ENCODE results near the gene TERT.

The TERT gene

GRCh38 chr5:1215320-1216096, 79.4 kb downstream of the TERT start:
- no peak for DNase-seq

- no peak for DNase-seq
Measured at GRCh38 chr5:1214936-1215220, 80.0 kb downstream of the TERT start.

GRCh38 chr5:1214163-1214935, 80.5 kb downstream of the TERT start:
- no peak for DNase-seq

DNA sequence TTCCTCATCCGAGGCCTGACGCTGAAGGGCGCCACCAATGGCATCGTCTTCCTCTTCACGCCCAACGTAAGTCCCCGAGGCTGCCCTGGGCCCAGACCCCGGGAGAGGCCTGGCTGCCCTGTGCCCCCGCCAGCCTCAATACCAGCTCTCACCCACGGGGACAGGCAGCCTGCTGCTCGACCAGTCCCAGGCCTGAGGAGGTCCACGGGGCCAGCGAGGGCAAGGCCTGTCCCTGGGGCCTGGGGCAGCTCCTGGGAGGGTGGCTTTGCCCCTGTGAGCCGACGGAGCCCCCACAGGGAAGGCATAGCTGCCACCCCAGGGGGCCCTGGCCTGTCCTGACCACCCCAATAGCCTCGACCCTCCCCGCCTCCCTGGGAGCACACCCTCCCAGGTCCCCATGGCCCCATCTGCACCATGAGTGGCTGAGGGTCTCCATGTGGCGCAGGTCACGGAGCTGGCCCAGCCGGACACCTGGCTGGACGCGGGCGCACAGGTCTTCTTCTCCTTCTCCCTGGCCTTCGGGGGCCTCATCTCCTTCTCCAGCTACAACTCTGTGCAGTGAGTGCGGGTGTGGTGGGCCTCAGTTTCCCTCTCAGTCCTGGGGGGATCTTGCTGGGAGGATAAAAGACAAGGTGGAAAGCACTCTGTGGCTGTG, 81.2 kb downstream of the TERT start:
- no peak for DNase-seq

DNA sequence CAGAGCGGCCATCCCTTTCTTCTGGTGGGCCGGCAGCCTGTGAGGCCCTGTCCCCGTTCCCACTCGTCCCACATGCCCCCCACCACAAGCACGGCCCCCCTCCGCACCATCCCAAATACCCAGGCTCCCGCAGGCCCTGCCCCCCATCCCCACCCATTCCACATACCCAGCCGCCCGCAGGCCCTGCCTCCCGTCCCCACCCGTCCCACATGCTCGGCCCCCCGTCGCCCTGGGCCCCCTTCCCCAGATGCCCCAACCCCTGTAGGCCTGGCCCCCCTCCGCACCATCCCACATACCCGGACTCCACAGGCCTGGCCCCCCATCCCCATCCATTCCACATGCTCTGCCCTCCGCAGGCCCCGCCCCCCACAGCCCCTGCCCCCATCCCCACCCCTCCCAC, 82.0 kb downstream of the TERT start:
- DNase-seq, result no peak

- DNase-seq, result no peak
Measured at GRCh38 chr5:1212271-1212670, 82.6 kb downstream of the TERT start.

DNA sequence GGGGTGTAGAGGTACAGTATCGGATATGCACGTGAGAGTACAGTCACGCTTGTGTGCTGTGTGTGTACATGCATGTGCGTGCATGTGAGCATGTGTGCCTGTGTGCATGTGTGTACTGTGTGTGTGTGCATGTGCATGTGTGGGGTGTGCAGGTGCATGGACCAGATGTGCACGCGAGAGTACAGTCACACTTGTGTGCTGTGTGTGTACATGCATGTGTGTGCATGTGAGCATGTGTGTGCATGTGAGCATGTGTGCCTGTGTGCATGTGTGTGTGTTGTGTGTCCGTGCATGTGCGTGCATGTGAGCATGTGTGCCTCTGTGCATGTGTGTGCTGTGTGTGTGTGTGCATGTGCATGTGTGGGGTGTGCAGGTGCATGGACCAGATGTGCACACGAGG, 83.2 kb downstream of the TERT start:
- no peak for DNase-seq

GRCh38 chr5:1210832-1211251, 84.0 kb downstream of the TERT start:
- DNase-seq, result no peak

- no peak for DNase-seq
Measured at GRCh38 chr5:1209896-1210776, 84.7 kb downstream of the TERT start.

GRCh38 chr5:1209489-1209852, 85.4 kb downstream of the TERT start:
- no peak for DNase-seq

DNA sequence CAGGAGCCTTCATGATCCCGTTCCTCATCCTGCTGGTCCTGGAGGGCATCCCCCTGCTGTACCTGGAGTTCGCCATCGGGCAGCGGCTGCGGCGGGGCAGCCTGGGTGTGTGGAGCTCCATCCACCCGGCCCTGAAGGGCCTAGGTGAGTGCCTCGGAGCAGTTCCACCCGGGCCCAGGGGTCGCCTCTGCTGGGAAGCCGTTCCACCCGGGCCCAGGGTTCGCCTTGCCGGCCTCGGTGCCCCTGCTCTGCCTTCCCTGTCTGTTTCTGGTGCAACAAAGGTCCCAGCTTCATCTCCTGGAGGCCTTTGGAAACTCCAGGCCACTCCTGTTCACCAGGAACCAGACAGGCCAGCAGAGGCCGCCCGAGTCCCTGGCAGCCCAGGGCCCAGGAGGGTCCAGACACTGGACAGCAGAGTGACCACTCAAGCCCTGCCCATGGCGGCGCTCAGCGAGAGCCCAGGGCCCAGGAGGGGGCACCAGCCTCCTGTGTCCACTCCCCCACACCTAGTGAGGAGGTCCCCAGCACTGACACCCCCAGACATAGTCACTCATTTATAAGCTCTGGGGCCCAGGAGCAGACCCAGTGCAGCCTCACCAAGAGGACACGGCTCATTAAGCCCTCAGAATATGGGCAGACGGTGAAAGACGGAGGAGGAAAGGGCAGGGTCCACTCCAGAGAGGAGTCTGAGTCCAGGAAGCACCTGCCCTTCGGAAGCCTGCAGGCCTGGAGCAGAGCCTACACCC, 86.0 kb downstream of the TERT start:
- peak; percentile 62 for DNase-seq

- DNase-seq, result no peak
Measured at GRCh38 chr5:1208221-1208742, 86.6 kb downstream of the TERT start.

DNA sequence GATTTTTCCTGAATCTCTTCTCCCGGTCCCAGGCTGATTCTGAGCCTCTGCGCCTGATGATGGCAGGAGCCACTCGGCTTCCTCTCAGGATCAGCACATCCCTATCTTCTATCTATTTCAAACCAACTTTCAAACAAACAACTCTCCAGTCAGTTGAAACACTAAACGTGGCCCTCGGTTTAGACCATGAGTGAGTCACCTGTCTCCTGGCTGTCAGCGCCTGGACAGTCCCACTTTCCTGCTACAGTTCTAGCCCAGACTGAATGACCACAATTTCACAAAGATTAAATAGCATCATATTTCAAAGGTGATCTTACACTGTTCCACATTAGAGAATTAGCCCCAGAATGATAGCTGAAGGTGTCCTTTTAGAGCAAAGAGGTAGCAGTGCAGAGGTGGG, 87.3 kb downstream of the TERT start:
- no peak for DNase-seq

DNA sequence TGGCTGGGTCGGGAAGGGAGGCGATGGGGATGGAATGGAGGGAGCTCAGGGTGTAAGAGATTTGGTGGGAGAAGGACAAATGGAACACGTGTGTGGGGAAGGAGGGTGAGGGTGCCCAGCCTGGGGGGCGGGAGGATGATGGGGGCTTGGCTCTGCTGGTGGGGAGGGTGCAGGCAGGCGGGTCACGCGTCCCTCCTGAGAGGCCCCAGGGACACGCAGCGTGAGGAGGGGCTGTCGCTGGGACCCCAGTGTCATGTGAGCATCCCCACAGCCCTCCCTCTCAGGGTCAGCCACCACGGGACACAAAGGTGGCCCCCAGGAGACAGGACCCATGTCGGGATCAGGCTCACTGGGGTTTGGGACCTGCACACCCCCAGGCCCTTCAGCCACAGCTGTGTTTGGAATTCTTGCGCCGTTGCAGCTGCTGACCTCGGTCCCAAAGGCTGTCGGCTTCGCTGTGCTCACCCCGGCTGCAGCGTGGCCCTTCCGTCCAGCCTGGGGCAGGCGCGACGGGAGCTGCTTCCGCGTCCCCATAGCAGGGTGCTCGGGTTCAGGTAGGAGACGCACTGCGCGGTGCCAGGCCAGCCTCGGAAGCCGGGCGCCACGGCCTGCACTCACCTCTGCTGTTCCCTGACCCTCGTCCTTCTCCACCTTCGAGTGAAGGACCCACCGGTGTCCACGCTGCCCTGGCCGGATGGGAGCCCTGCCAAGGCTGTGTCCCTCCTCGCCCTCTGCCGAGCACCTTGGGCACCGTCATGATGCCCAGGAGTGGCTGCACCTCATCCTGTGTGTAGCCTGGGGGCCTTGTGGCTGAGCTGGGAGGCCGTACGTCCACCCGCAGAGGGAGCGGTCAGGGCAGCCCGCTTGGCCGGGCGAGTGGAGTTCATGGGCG, 88.1 kb downstream of the TERT start:
- no peak for DNase-seq

DNA sequence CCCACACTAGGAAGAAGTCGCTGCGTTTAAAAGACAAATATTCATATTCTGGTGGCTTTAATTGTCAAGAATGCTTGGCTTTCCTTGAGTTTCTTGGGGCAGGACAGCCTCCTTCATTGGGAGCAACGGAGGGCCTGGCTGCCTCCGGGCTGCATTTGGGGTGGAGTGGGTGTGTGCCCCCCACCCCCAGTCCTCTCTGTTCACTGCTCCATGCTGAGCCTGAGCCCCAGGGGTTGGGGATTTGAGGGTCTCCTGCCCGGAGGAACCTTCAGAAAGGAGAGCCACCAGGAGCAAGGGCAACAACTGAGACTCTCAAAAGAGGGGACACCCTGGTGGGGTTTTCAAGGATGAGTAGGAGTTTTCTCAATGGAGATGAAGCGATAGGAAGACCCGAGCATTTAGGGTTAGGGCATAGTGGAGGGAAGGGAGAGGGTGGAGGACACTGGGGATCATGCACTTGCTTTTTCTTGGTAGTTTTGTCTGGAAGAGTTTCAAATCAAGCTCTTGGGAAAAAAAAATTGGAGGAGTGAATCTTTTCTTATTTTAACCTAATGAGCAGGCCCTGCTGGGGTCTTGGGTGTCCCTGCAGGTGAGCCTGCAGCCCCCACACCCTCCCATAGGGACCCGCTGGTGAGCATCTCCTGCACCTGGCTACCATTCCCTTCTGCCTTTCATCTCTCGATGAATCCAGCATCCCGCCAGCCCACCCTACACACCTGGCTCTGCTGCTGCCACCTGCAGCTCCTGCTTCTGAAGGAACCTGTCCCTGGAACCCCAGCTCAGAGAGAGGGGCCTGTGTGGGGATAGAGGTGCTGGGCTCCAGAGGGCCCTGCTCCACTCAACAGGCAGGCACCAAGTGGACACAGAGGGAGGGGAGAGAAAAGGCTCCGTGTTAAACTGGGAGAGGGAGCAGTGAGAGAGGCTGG, 89.3 kb downstream of the TERT start:
- DNase-seq, result no peak

- DNase-seq, result peak; percentile 31
Measured at GRCh38 chr5:1204693-1205242, 90.1 kb downstream of the TERT start.

DNA sequence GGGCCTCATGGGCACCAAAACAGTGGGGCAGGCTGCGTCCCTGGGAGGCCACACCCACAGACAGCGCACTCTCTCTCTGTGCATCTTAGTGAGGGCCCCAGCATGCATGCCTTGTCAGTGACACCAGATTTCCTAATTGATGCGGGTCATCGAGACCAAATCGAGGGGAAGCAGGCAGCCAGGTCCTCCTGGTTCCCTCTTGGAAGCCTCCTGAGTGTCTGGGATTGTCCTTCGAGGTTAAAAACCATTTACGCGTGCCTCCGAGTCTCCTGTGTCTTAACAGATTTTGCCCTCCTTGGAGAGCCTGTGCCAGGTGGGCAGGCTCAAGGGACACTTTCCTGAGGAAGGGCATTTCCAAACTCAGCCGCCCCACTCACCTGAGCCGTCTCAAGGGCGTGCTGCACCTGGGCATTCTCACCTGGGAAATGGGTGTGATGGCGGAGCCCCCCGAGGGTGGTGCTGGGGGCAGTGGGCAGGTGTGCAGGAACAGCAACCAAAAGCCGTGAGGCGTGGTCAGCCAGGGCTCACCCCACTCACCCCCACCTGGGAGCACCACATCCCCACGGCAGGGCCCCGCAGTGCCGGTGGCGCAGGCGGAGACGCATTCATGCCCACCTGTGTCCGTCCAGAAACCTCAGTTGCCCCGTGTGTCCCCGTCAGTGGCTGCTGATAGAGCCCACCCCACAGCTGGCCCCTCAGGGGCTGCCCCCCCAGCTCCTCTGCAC, 90.7 kb downstream of the TERT start:
- no peak for DNase-seq

GRCh38 chr5:1203311-1203967, 91.4 kb downstream of the TERT start:
- DNase-seq, result no peak

Measured in DMS153 (cell line).